ENCODE measurements around the gene SELENON. TPM values are rescaled to one million over a fixed set of nuclear protein-coding genes. Genes with fewer than 3 reads are reported as not detected.
A peak's percentile ranks its signal among the peaks of the same experiment; 100 is the strongest.

SELENON gene
- total and polyA plus RNA-seq, 2 of the 13 experiments (the other 11 are each of a cell fraction or from before 2014, with no cell fraction given) = 3.8 to 8.0 TPM

DNA sequence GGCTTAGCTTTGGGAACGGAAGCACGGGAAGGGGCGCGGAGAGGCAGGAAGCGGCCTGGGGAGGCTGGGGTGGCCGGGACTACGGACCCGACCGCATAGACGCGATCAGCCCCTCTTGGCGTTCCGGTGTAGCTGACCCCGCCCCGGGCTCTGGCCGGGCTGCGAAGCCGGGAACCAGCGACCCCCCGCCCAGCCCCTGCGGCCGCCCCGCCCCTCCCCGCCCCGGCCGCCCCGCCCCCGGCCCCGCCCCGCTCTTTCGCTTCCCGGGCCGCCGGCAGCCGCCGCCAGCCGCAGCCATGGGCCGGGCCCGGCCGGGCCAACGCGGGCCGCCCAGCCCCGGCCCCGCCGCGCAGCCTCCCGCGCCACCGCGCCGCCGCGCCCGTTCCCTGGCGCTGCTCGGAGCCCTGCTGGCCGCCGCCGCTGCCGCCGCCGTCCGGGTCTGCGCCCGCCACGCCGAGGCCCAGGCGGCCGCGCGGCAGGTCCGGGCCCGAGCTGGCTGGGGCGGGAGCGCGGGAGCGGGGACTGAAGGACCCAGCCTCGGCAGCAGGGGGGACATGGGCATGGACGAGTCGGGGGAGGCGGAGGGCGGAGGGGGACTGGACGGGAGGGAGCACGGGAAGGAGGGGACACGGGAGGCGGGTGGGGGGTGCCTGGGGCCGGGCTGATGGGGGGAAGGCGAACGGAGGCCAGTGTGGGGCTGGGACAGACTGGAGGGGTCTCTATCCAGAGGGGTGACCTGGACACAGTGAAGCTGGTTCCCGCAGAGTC is at the start of gene SELENON (continued):
- TF ChIP-seq, protein P1, sequence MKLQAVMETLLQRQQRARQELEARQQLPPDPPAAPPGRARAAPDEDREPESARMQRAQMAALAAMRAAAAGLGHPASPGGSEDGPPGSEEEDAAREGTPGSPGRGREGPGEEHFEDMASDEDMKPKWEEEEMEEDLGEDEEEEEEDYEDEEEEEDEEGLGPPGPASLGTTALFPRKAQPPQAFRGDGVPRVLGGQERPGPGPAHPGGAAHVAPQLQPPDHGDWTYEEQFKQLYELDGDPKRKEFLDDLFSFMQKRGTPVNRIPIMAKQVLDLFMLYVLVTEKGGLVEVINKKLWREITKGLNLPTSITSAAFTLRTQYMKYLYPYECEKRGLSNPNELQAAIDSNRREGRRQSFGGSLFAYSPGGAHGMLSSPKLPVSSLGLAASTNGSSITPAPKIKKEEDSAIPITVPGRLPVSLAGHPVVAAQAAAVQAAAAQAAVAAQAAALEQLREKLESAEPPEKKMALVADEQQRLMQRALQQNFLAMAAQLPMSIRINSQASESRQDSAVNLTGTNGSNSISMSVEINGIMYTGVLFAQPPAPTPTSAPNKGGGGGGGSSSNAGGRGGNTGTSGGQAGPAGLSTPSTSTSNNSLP (IDR thresholded peaks at IDR 0.05; ENCODE audit: low read depth, low read length) = no peak
- TF ChIP-seq ZNF382 (CRISPR knock-in tag; IDR thresholded peaks at IDR 0.05; ENCODE audit: borderline replicate concordance) (no peak), HIVEP1 (CRISPR knock-in tag; IDR thresholded peaks at IDR 0.05) (no peak), POLR2A (IDR thresholded peaks at IDR 0.05; ENCODE audit: insufficient read depth in 1 of 2, low read depth in 2 of 2, low read length in 2 of 2) (0 out of 4 replicates have a peak, but pooled peaks of 1 of the 2 experiments have one; percentile 33), KLF13 (CRISPR knock-in tag; IDR thresholded peaks at IDR 0.05) (no peak), ZFP41 (CRISPR knock-in tag; IDR thresholded peaks at IDR 0.05; ENCODE audit: borderline replicate concordance) (no peak), ZNF678 (CRISPR knock-in tag; IDR thresholded peaks at IDR 0.05) (0 out of 2 replicates have a peak, but pooled peaks have one; percentile 50), ZNF816 (CRISPR knock-in tag; IDR thresholded peaks at IDR 0.05; ENCODE audit: borderline replicate concordance) (no peak), ETV5 (CRISPR knock-in tag; IDR thresholded peaks at IDR 0.05; ENCODE audit: borderline replicate concordance) (peak; percentile 20; the same call in 1 of the 2 replicates), ZNF253 (CRISPR knock-in tag; IDR thresholded peaks at IDR 0.05; ENCODE audit: borderline replicate concordance) (no peak), RBFOX2 (IDR thresholded peaks at IDR 0.05; ENCODE audit: low read depth, low read length) (no peak)
- TF ChIP-seq, protein P2, sequence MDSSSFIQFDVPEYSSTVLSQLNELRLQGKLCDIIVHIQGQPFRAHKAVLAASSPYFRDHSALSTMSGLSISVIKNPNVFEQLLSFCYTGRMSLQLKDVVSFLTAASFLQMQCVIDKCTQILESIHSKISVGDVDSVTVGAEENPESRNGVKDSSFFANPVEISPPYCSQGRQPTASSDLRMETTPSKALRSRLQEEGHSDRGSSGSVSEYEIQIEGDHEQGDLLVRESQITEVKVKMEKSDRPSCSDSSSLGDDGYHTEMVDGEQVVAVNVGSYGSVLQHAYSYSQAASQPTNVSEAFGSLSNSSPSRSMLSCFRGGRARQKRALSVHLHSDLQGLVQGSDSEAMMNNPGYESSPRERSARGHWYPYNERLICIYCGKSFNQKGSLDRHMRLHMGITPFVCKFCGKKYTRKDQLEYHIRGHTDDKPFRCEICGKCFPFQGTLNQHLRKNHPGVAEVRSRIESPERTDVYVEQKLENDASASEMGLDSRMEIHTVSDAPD (CRISPR knock-in tag; IDR thresholded peaks at IDR 0.05) = no peak
- TF ChIP-seq, protein P3, sequence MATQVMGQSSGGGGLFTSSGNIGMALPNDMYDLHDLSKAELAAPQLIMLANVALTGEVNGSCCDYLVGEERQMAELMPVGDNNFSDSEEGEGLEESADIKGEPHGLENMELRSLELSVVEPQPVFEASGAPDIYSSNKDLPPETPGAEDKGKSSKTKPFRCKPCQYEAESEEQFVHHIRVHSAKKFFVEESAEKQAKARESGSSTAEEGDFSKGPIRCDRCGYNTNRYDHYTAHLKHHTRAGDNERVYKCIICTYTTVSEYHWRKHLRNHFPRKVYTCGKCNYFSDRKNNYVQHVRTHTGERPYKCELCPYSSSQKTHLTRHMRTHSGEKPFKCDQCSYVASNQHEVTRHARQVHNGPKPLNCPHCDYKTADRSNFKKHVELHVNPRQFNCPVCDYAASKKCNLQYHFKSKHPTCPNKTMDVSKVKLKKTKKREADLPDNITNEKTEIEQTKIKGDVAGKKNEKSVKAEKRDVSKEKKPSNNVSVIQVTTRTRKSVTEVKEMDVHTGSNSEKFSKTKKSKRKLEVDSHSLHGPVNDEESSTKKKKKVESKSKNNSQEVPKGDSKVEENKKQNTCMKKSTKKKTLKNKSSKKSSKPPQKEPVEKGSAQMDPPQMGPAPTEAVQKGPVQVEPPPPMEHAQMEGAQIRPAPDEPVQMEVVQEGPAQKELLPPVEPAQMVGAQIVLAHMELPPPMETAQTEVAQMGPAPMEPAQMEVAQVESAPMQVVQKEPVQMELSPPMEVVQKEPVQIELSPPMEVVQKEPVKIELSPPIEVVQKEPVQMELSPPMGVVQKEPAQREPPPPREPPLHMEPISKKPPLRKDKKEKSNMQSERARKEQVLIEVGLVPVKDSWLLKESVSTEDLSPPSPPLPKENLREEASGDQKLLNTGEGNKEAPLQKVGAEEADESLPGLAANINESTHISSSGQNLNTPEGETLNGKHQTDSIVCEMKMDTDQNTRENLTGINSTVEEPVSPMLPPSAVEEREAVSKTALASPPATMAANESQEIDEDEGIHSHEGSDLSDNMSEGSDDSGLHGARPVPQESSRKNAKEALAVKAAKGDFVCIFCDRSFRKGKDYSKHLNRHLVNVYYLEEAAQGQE (IDR thresholded peaks at IDR 0.05; ENCODE audit: borderline replicate concordance in 1 of 2, low read depth in 1 of 2, low read length in 2 of 2) = no peak
- TF ChIP-seq, protein P4, sequence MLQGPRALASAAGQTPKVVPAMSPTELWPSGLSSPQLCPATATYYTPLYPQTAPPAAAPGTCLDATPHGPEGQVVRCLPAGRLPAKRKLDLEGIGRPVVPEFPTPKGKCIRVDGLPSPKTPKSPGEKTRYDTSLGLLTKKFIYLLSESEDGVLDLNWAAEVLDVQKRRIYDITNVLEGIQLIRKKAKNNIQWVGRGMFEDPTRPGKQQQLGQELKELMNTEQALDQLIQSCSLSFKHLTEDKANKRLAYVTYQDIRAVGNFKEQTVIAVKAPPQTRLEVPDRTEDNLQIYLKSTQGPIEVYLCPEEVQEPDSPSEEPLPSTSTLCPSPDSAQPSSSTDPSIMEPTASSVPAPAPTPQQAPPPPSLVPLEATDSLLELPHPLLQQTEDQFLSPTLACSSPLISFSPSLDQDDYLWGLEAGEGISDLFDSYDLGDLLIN (CRISPR knock-in tag; IDR thresholded peaks at IDR 0.05; ENCODE audit: borderline replicate concordance) = no peak
- TF ChIP-seq, protein P5, sequence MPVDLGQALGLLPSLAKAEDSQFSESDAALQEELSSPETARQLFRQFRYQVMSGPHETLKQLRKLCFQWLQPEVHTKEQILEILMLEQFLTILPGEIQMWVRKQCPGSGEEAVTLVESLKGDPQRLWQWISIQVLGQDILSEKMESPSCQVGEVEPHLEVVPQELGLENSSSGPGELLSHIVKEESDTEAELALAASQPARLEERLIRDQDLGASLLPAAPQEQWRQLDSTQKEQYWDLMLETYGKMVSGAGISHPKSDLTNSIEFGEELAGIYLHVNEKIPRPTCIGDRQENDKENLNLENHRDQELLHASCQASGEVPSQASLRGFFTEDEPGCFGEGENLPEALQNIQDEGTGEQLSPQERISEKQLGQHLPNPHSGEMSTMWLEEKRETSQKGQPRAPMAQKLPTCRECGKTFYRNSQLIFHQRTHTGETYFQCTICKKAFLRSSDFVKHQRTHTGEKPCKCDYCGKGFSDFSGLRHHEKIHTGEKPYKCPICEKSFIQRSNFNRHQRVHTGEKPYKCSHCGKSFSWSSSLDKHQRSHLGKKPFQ (CRISPR knock-in tag; IDR thresholded peaks at IDR 0.05; ENCODE audit: insufficient replicate concordance) = no peak
- TF ChIP-seq, protein P6, sequence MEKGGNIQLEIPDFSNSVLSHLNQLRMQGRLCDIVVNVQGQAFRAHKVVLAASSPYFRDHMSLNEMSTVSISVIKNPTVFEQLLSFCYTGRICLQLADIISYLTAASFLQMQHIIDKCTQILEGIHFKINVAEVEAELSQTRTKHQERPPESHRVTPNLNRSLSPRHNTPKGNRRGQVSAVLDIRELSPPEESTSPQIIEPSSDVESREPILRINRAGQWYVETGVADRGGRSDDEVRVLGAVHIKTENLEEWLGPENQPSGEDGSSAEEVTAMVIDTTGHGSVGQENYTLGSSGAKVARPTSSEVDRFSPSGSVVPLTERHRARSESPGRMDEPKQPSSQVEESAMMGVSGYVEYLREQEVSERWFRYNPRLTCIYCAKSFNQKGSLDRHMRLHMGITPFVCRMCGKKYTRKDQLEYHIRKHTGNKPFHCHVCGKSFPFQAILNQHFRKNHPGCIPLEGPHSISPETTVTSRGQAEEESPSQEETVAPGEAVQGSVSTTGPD (CRISPR knock-in tag; IDR thresholded peaks at IDR 0.05) = no peak
